Measurements from ENCODE around the gene KCNJ4.

GRCh38 chr22:38485783-38486182 is 30.8 kb upstream of the KCNJ4 start:
- TF ChIP-seq, protein P1, sequence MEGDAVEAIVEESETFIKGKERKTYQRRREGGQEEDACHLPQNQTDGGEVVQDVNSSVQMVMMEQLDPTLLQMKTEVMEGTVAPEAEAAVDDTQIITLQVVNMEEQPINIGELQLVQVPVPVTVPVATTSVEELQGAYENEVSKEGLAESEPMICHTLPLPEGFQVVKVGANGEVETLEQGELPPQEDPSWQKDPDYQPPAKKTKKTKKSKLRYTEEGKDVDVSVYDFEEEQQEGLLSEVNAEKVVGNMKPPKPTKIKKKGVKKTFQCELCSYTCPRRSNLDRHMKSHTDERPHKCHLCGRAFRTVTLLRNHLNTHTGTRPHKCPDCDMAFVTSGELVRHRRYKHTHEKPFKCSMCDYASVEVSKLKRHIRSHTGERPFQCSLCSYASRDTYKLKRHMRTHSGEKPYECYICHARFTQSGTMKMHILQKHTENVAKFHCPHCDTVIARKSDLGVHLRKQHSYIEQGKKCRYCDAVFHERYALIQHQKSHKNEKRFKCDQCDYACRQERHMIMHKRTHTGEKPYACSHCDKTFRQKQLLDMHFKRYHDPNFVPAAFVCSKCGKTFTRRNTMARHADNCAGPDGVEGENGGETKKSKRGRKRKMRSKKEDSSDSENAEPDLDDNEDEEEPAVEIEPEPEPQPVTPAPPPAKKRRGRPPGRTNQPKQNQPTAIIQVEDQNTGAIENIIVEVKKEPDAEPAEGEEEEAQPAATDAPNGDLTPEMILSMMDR (IDR thresholded peaks at IDR 0.05) = no peak
- TF ChIP-seq SIN3A (IDR thresholded peaks at IDR 0.05; ENCODE audit: borderline replicate concordance, insufficient read depth, low read depth, low read length) = no peak
- TF ChIP-seq TCF7L2 (IDR thresholded peaks at IDR 0.05; ENCODE audit: low read depth, low read length) = no peak

Measured in Panc1 (cell line).